Fibroblast of lung (primary cell): Measurements from ENCODE around the gene GP1BB.

Experiments used
- CTCF ChIP-seq, 2 donors: IDR thresholded peaks in 1 of 2; conservative IDR thresholded peaks in 1 of 2; 1 replicate in 1 of 2; 2 replicates in 1 of 2; pipeline ENCODE4 v1.5.1; 2011 to 2012; ENCODE audit warnings: low read length in 2 of 2, control low read depth in 1 of 2, inconsistent platforms in 1 of 2, low read depth in 1 of 2, mild to moderate bottlenecking in 1 of 2
- EZH2 ChIP-seq: IDR thresholded peaks from 2 replicates; pipeline ENCODE4 v1.5.1; 2012; ENCODE audit warnings: low read length, control low read depth, mild to moderate bottlenecking; ENCODE audit errors: missing control alignments

GRCh38 chr22:19757985-19758895 is 34.9 kb downstream of the GP1BB start:
- TF ChIP-seq CTCF (conservative IDR thresholded peaks at IDR 0.05 in 1 of 2, IDR thresholded peaks at IDR 0.05 in 1 of 2; ENCODE audit: low read depth in 1 of 2, low read length in 2 of 2) (no peak), EZH2 (no peak)
